HG03571 (cell line): ENCODE data around the gene BMERB1.

Experiments
- ATAC-seq: cut with Tn5 transposase; IDR thresholded peaks from one replicate; pipeline ENCODE4 v1.9.1; 2021; ENCODE audit not compliant: unreplicated experiment

The BMERB1 gene

DNA sequence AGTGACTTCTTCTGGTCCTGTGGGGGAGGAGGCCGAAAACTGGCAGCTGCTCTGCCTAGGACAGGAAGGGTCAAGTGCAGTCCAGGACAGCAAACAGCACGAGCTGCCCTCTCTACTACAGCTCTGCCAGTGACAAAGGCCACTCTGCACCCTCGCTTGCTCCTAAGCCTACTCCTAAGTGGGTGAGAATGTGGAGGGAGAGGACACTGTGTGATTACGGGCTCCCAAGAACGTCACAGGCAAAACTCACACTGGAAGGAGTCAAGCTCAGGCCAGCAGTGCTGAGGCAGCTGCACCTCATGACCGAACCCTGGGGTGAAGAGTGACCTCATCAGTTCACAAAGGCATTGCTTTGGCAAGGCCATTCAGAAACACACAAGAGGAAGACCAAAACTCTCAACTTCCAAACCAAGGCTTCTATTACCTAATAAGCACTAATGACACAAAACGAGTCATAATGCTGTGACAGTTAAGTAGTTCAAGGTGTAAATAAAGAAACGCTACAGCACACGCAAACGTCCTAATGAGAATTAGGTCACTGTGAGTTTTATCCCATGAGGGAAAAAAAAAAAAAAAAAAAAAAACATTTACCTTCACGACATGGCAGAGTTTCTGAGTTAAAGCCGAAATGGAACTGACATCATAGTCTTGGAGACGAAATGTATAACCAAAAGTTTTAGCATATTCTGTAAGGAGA, 173.5 kb downstream of the BMERB1 start:
- ATAC-seq, result no peak

DNA sequence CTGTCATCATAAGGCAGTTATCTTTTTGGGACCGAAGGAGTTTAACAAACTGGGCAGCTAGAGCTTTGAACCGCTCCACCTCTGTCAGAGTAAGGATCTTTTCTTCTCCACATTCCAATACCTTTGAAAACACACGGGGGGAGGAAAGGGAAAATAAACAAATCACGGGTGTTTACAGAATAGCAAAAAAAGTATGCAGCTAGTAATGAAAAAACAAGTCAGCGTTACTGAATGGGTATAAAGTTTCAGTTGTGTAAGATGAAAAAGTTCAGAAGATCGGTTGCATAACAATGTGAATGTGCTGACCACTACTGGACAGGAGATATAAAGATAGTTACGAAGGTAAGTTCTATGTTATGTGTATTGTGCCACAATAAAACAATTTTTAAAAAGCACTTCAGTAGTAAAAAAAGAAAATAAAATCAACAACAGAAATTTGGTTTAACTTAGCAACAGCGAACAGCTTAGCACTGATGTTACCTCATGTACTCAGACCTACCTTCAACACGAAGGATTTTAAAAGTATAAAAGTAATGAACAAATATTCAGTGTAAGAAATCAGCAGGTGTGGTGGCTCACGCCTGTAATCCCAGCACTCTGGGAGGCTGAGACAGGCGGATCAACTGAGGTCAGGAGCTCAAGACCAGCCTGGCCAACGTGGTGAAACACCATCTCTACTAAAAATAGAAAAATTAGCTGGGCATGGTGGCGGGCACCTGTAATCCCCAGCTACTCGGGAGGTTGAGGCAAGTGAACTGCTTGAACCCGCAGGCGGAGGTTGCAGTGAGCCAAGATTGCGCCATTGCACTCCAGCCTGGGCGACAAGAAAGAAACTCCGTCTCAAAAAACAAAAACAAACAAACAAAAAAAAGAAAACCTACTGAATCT, 174.3 kb downstream of the BMERB1 start:
- ATAC-seq, result no peak

DNA sequence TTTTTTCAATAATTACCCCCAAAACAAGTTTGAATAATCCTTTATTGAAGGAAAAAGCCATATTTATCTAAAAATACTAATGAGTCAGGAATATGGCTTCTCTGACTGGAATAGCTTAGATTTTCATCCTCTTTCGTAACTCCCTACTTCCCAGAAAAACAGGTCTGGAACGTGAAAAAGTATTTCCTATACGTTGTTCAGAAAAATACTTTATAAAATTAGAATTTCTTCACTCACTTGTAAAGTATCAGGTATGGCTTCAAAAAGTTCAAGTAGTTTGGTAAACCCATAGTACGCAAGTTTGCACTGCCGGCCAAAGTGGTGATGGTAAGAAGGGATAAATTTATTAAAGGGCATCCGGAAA, 174.9 kb downstream of the BMERB1 start:
- no peak for ATAC-seq

DNA sequence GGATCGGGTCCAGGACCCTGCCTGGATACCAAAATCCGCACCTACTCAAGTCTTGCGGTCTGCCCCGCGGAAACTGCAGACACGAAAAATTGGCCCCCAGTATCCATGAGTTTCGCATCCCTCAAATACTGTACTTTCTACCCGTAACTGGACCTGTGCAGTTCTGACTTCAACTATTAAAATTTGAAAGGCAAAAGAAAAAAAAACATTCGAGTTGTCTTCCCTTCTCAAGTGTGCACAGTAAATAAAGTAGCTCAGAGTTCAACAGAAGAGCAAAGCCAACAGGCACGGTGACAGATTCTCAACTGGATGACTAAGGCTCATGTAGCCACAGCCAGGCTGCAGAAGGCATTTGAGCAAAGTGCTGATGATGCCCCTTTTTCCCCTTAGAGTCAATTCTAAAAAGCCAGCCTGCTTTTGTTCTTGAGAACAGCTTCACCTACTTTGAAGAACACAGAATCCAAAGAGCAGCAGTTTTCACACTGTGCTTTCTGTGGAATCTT, 176.0 kb downstream of the BMERB1 start:
- ATAC-seq, result no peak

DNA sequence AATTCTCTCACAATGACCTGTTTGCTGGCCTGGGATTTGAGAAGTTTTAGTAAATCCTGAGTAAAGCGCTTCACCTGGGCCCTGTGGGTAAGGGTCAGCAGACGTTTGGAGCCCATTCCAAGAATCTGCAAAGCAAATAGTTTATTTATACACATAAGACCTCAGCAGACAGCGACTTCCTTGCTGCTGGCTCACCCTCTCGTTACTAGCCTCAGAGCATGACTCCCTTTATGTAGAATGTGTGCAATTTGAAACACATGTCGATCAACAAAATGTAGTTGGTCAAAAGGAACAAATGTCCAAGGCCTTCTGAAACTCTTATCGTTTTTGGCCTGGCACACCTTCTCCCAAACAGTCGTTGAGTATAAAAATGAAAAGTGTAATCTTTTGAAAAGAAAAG, 177.2 kb downstream of the BMERB1 start:
- ATAC-seq, result no peak

DNA sequence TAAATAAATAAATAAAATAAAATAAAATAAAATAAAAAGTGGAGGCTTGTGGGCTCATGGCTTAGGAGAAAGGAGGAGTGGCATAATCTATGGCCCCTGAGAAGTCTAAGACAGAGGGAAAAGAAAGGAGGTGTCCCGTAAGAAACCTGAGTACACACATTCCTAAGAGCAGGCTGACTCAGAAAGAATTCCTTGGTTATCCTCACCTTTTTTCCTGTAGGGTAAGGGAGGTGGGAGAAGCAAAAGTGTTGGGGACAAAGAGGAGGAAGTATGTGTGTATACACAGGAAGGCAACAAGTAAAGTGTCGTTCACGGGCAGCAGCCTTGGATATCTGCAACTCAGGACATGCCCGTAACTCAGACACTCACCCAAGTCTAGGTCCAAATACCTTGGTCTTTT, 179.3 kb downstream of the BMERB1 start:
- ATAC-seq, result no peak

DNA sequence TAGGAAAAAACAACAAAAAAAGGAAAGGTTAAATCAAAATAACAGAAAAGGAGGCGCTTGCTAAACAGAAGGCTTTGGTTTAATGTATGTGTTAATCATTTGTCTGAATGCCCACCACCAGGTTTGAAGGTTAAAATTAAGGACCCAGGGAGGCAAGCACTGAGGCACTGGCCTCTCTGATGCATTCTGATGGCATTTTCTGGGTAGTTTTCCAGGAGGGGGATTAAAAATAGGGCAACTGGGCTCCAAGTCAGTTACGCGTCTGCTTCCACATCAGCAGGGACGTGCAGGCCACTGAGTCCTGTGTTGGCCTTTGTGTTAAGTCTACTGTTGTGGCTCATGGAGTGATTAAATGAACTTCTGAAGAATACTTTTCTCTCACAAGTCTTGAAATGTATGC, 181.6 kb downstream of the BMERB1 start:
- no peak for ATAC-seq

DNA sequence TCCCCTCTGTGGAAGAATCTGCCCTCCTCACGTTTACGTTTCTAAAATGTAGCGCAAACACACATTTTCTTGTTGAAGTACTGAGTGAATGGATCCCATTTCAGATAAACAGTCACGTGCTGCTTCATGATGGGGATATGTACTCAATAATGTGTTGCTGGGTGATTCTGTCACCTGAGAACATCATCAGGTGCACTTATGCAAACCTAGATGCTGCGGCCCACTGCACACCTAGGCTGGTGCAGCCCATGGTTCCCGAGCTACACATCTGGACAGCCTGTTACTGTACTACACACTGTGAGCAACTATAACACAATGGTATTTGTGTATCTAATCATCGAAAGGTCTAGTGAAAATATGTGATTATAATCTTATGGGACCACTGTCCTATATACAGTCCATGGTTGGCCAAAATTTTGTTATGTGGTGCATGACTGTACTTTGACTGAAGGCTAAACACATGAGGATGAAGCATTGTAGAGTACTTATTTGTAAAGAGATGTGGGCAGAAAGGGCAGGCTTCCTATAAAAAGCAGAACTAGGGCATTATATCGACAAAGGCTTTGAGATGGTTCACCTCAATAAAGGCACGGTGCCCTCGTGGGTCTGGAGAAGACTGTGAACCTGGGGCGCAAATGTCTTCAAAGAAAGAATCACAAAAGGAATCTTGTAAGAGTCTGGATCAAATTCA, 182.2 kb downstream of the BMERB1 start:
- no peak for ATAC-seq

DNA sequence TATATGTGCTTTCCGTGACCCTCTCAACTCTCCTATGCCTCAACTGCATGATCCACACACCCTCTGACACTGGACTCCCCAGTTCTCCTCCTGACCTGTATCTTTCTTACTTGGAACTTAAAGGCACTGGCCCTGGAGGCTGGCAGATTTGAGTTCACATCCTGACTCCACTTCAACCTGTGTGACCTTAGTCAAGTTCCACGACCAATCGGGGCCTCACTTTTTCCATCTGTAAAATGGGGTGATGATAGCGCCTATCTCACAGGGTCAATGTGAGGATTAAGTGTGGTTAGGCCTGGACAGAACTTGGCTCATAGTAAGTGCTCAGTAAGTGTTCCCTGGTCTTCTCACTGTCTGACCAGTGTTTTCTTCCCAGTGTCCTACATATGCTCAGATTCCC, 183.5 kb downstream of the BMERB1 start:
- ATAC-seq, result no peak

DNA sequence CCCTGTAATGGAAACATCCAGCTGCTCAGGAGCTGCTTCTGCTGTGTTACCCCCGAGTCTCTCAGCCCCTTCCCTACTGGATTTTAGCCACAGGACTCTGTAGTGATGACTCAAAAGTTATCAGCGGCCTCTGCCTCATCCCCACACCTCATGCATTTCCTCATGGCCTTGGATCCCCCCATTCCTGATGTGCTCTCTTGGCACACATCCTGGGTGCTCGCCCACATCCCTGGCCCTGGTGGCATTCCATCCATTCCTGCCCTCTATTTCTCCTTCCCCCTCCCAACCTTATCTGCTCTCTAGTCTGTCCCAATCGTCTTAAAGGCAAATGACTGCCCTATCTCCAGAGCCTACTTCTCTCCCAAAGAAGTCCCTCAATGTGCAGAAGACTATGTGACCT, 184.0 kb downstream of the BMERB1 start:
- ATAC-seq, result no peak

DNA sequence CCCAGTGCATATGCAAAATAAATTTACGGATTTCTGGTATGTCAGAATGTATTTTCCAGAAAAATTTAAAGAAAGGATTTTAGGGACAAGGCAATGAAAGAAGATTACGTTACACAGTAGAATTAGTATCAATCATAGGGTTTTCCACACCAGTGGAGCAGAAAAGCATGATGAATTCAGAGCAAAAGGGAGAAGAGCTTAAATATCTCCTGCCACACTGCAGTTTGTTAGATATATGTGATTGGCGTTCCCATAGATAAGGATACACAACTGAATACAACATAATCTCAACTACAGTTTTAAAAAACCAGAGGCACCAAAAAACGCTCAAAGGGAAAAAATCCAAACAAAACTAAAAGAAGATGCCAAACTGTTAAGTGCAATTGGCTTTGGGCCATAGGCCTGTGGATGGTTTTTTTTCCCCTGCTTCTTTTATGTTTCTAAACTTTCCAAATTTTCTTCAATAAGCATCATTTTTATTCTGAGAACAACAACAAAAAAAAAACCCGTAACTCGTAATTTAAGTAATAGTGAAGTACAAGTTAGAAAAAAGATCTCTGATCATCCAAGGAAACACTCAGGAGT, 186.3 kb downstream of the BMERB1 start:
- ATAC-seq, result no peak

DNA sequence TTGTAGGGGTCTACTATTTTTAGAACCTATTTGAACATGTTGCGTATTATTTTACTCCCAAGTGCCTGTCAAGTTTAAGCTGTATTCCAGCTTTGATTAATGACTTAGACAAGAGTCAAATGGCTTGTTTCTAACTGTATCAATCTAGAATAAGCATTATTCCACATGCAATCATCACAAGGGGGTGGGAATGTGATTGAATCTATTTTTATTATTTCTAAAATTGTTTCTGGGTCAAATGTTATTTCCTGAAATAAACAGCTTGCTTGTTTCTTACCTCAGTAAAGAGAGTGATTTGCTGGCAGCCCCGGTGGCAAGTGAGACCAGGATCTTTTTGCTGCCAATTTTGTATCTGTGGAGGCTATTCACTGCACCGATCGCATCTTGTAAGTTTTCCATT, 187.1 kb downstream of the BMERB1 start:
- ATAC-seq, result no peak

DNA sequence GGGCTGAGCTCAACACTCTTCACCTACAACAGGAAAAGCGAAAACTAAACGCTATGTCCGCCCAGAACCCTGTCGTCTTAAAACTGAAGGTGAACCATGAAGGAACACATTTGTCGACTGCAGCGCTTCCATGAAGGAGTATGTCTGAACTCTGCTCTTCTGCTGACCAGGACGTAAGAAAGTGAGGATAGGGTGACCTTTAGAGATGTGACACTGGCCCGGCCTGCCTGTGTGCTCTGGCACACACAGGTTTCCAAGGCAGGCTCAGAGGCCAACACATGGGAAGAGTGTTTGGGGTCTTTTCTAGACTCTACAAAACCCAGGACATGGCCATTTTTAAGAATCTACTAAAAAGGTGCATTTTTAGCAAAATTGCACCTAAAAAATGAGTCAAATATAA, 187.5 kb downstream of the BMERB1 start:
- ATAC-seq, result no peak

DNA sequence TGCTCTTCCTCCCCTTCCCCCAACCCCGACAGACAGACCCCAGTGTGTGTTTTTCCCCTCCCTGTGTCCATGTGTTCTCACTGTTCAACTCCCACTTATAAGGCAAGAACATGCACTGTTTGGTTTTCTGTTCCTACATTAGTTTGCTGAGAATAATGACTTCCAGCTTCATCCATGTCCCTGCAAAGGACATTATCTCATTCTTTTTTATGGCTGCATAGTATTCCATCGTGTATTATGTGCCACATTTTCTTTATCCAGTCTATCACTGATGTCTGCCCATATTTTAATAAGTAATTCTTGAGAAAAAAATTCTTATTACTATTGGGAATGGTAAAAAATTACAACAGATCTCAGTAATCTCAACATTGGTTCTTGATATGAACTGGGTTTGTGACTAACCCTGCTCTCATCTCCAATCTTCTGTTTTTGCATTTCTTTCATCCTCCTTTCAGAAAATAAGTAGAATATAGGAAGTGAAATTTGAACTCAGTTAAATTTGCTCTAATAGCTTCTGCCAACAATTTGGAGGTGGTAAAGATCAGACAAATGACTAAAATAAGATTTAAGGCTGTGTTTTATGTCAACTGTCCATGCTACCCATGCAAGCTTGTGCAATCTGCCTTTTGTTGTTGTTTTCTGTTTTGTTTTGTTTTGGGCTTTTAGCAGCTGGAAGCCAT, 197.5 kb downstream of the BMERB1 start:
- no peak for ATAC-seq

DNA sequence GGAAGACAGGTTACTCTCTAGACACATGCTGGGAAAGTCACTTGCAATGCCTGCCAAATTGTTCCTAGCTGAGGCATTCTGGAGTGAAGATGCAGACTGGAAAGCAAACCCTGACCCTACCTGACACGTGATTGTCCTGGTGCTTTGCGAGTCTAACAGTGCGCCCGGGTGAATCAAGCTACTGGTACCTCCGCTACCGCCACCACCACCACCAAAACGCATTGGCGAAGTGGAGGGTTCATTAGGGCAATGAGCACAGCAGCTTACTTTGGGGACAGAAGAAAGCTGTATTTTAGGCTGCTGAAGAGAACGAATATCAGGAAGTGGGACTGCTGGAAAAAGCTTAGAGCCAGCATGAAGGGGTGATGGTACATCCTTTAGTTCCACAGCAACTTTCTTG, 201.5 kb downstream of the BMERB1 start:
- no peak for ATAC-seq

DNA sequence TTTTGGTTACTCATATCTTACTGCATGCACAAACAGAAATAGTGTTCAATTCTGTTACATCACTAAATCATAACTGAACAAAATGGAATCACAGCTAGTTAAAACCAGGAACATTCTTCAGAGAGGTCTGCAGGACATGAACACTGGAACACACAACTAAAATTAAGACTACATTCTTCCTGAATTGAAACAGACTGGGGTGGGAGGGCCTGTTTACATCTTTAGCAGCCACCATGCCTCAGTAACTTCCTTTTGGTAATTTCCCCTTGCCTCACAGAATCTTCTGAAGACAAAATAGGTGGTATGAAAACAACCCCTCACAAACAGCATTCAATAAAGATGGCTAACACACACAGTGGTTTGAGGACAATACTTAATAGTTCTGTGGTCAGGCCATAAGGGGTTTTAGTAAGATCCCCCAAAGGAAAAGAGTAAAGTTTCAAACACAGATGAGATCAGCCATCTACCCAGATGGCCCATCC, 202.0 kb downstream of the BMERB1 start:
- no peak for ATAC-seq
